Upper lobe of left lung (tissue), 6 donors: ENCODE data around the gene MED27. TPM values are rescaled to one million over a fixed set of nuclear protein-coding genes. Genes with fewer than 3 reads are reported as not detected.

Experiments used
- ATAC-seq, 2 donors: fragments of 200-7000 bp; cut with Tn5 transposase; one replicate each; pipeline ENCODE4 v1.9.1; 2022; ENCODE audit warnings: mild to moderate bottlenecking in 2 of 2, moderate library complexity in 2 of 2; ENCODE audit not compliant: low FRiP score in 2 of 2
- DNase-seq, 2 donors: peaks; one replicate each; pipeline ENCODE4 v3.0.0-alpha.2; 2019 to 2020
- H3K27ac ChIP-seq, 4 donors: fragments of 200-600 bp; sonication (generic); one replicate each; pipeline ENCODE4 v1.5.1; 2016 to 2019
- H3K27me3 ChIP-seq, 4 donors: fragments of 200-600 bp; sonication (generic); one replicate each; pipeline ENCODE4 v1.5.1; 2017 to 2019
- H3K36me3 ChIP-seq, 4 donors: fragments of 200-600 bp; sonication (generic); one replicate each; pipeline ENCODE4 v1.5.1; 2016 to 2019
- H3K4me1 ChIP-seq, 4 donors: fragments of 200-600 bp; sonication (generic); one replicate each; pipeline ENCODE4 v1.5.1; 2018 to 2019
- H3K4me3 ChIP-seq, 4 donors: fragments of 200-600 bp; sonication (generic); one replicate each; pipeline ENCODE4 v1.5.1; 2017 to 2019; ENCODE audit warnings: mild to moderate bottlenecking in 2 of 4, moderate library complexity in 1 of 4
- H3K9me3 ChIP-seq, 4 donors: fragments of 200-600 bp; sonication (generic); one replicate each; pipeline ENCODE4 v1.5.1; 2018 to 2019
- CTCF ChIP-seq, 6 experiments: fragments of 450-650 bp in 4 of 6; fragments of 200-600 bp in 2 of 6; sonication (generic) in 2 of 6; IDR thresholded peaks; one replicate each; pipeline ENCODE4 v1.5.1; 2016 to 2019; ENCODE audit warnings: antibody characterized with exemption in 6 of 6
- EP300 ChIP-seq, 4 donors: sonication (generic); formaldehyde crosslinking; IDR thresholded peaks; one replicate each; pipeline ENCODE4 v1.5.1; 2017; ENCODE audit warnings: antibody characterized with exemption in 4 of 4, control low read depth in 2 of 4
- POLR2A ChIP-seq, 4 donors: fragments of 450-650 bp; IDR thresholded peaks; one replicate each; pipeline ENCODE4 v1.5.1; 2016 to 2017; ENCODE audit warnings: antibody characterized with exemption in 4 of 4, mild to moderate bottlenecking in 2 of 4
- POLR2AphosphoS5 ChIP-seq, 2 donors: sonication (generic); formaldehyde crosslinking; IDR thresholded peaks; one replicate each; pipeline ENCODE4 v1.5.1; 2017; ENCODE audit warnings: antibody characterized with exemption in 2 of 2
- WGBS, 2 donors: methylation state at CpG; one replicate each; pipeline ENCODE4 v1.1.5; 2017 to 2018; 5-methylcytosine and 5-hydroxymethylcytosine counted together
- total RNA-seq, 6 donors: library from RNA; depleted of rRNA in 4 of 6; stranded (reverse); fragments of >200 nt in 4 of 6; gene quantifications; one replicate each; pipeline versions ENCODE4 v1.1.0 to v1.2.1, GENCODE V29; 2016 to 2021
- donor health status: DM: no; HTN: no; CAD: no; lungs with moderate emphysema.
- donor health status: DM: no; HTN: yes; CAD: no; lungs with severe emphysema.

MED27 gene
- total RNA-seq, 6 donors from 2014 or later, result 4.9 to 24.2 (median 17.1) TPM

- H3K4me3 ChIP-seq, result no peak overlapping the region
- DNase-seq (no peak), ATAC-seq (peak in 1 of 2 donors; percentile 28)
- no peak overlapping the region for H3K27ac ChIP-seq
- 69% methylated on average over 6 of the region's 6 CpGs for WGBS, 2 donors
- no peaks in the 10 kb centered on the region for H3K36me3 ChIP-seq
- H3K4me1 ChIP-seq, result no peaks in the 10 kb centered on the region
- H3K9me3 ChIP-seq, result no peaks in the 10 kb centered on the region
- H3K27me3 ChIP-seq, result no peaks in the 10 kb centered on the region
- TF ChIP-seq CTCF (IDR thresholded peaks at IDR 0.05) (no peak), POLR2AphosphoS5 (IDR thresholded peaks at IDR 0.05) (no peak), EP300 (IDR thresholded peaks at IDR 0.05) (no peak), POLR2A (IDR thresholded peaks at IDR 0.05) (no peak)
Observed at GRCh38 chr9:132005899-132006298, 73.8 kb downstream of the MED27 start.

- no peaks in the 10 kb centered on the region for H3K9me3 ChIP-seq
- TF ChIP-seq CTCF (IDR thresholded peaks at IDR 0.05) (no peak), POLR2A (IDR thresholded peaks at IDR 0.05) (no peak), POLR2AphosphoS5 (IDR thresholded peaks at IDR 0.05) (no peak)
- no peak for ATAC-seq
- peak in 1 of 2 donors; percentile 15 for DNase-seq
- no peak overlapping the region for H3K27ac ChIP-seq
- no peaks in the 10 kb centered on the region for H3K27me3 ChIP-seq
- WGBS, 2 donors, result 92 to 94% methylated on average over 5 of the region's 5 CpGs
- H3K36me3 ChIP-seq, result no peaks in the 10 kb centered on the region
- no peak overlapping the region for H3K4me3 ChIP-seq
- peaks cover 0 to 4% (median 0%) of the 10 kb centered on the region in 4 donors for H3K4me1 ChIP-seq
Observed at GRCh38 chr9:132004323-132004722, 75.3 kb downstream of the MED27 start.

- DNase-seq (no peak), ATAC-seq (no peak)
- WGBS, 2 donors, result 80 to 82% methylated on average over 9 of the region's 9 CpGs
- H3K27ac ChIP-seq, result no peak overlapping the region
- H3K4me1 ChIP-seq, result peaks cover 0 to 4% (median 0%) of the 10 kb centered on the region in 4 donors
- TF ChIP-seq POLR2A (IDR thresholded peaks at IDR 0.05), result no peak
- TF ChIP-seq POLR2AphosphoS5 (IDR thresholded peaks at IDR 0.05), result no peak
- no peak for TF ChIP-seq CTCF (IDR thresholded peaks at IDR 0.05)
- TF ChIP-seq EP300 (IDR thresholded peaks at IDR 0.05), result no peak
- no peaks in the 10 kb centered on the region for H3K36me3 ChIP-seq
- H3K4me3 ChIP-seq, result no peak overlapping the region
- no peaks in the 10 kb centered on the region for H3K27me3 ChIP-seq
- no peaks in the 10 kb centered on the region for H3K9me3 ChIP-seq
Observed at GRCh38 chr9:132003896-132004295, 75.8 kb downstream of the MED27 start.

GRCh38 chr9:132003319-132003704 lies 76.4 kb downstream of the MED27 start:
- DNase-seq (no peak), ATAC-seq (no peak)
- Histone ChIP-seq H3K9me3 (no peaks in the 10 kb centered on the region), H3K4me1 (peaks cover 0 to 4% (median 0%) of the 10 kb centered on the region in 4 donors), H3K36me3 (no peaks in the 10 kb centered on the region), H3K27me3 (no peaks in the 10 kb centered on the region), H3K4me3 (no peak overlapping the region), H3K27ac (no peak overlapping the region)
- TF ChIP-seq CTCF (IDR thresholded peaks at IDR 0.05), result no peak
- no peak for TF ChIP-seq POLR2A (IDR thresholded peaks at IDR 0.05)
- TF ChIP-seq POLR2AphosphoS5 (IDR thresholded peaks at IDR 0.05), result no peak
- TF ChIP-seq EP300 (IDR thresholded peaks at IDR 0.05), result no peak
- 90 to 93% methylated on average over 5 of the region's 5 CpGs for WGBS, 2 donors

- Histone ChIP-seq H3K9me3 (no peaks in the 10 kb centered on the region), H3K27ac (no peak overlapping the region), H3K36me3 (no peaks in the 10 kb centered on the region), H3K27me3 (no peaks in the 10 kb centered on the region), H3K4me3 (no peak overlapping the region), H3K4me1 (peaks cover 0 to 4% (median 0%) of the 10 kb centered on the region in 4 donors)
- DNase-seq, result no peak
- ATAC-seq, result no peak
- WGBS, 2 donors, result 83 to 92% methylated on average over 6 to 7 of the region's 7 CpGs
- no peak for TF ChIP-seq CTCF (IDR thresholded peaks at IDR 0.05)
- TF ChIP-seq EP300 (IDR thresholded peaks at IDR 0.05), result no peak
- TF ChIP-seq POLR2AphosphoS5 (IDR thresholded peaks at IDR 0.05), result no peak
- TF ChIP-seq POLR2A (IDR thresholded peaks at IDR 0.05), result no peak
Observed at GRCh38 chr9:132002643-132003318, 76.9 kb downstream of the MED27 start.
